SW480 (cell line): ENCODE results near the gene DRC7.

ENCODE experiments used
- DNase-seq: peaks from one replicate; pipeline ENCODE4 v3.0.0-alpha.2; 2016; ENCODE audit warnings: low spot score

Gene DRC7, protein sequence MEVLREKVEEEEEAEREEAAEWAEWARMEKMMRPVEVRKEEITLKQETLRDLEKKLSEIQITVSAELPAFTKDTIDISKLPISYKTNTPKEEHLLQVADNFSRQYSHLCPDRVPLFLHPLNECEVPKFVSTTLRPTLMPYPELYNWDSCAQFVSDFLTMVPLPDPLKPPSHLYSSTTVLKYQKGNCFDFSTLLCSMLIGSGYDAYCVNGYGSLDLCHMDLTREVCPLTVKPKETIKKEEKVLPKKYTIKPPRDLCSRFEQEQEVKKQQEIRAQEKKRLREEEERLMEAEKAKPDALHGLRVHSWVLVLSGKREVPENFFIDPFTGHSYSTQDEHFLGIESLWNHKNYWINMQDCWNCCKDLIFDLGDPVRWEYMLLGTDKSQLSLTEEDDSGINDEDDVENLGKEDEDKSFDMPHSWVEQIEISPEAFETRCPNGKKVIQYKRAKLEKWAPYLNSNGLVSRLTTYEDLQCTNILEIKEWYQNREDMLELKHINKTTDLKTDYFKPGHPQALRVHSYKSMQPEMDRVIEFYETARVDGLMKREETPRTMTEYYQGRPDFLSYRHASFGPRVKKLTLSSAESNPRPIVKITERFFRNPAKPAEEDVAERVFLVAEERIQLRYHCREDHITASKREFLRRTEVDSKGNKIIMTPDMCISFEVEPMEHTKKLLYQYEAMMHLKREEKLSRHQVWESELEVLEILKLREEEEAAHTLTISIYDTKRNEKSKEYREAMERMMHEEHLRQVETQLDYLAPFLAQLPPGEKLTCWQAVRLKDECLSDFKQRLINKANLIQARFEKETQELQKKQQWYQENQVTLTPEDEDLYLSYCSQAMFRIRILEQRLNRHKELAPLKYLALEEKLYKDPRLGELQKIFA

DNA sequence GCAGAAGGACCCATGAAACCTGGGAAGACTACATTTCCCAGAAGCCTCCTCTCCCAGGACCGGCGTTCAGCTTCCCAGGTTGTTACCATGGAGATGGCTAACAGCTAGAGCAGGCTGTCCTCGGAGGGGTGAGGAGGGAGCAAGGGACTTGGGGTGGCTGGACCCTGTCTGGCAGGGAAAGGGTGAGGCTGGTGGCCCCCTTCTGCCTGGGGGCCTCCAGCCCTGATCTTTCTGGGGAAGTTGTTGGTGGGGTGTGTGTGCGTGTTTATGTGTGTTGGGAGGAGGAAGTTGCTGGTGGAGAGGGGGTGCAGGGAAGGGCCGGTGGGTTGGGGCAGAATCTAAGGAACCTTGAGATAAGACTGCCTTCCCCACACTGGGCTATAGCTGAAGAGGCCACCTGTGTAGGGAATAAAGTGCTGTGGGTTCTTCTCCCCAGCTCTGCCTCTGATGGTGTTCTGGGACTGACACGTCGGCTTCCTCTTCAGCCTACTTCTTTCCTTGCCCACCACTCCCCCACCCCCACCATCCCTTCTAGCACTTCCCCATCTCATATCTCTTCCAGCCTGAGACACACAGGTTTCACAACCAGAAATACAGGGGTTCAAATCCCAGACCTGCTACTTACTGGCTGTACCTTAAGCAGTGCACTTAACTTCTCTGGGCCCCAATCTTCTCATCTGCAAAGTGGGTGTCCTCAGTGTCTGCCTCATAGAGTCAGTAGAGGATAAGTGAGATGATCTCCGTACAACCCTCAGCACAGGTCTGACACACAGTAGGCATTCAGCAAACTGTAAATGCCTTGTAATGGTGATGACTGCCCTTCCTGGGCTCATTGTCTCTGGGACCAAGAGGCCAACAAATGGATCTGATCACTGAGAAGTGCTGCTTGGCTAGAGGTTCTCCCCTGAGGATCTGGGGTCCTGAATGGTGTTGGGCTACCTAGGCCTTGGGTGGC lies at the start of gene DRC7:
Gene DRC7, plus strand, starts transcription at position 82 of the 955 bp plus-strand sequence. CDS start 3,144 bp downstream, outside the sequence.
- DNase-seq = peak; percentile 55

DNA sequence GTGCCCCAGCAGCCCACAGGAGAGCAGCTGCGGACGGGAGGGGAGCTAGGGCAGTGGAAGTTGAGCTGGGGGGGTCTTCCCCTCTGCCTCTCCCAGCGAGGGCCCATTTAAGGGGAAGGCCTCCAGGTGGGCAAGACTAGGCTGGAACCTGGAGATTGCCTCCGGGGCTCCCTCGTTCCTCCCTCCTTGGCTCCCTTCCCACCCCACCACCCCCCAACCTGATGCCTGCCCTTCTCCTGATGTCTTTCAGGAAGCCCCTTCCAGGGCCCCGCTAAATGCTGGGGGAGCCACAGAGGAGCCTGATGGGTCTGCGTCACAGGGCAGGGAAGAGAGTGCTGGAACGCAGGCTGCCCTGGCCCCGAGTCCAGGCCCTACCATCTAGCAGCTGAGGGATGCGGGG lies 49.4 kb upstream of the DRC7 start:
- DNase-seq = no peak

DNA sequence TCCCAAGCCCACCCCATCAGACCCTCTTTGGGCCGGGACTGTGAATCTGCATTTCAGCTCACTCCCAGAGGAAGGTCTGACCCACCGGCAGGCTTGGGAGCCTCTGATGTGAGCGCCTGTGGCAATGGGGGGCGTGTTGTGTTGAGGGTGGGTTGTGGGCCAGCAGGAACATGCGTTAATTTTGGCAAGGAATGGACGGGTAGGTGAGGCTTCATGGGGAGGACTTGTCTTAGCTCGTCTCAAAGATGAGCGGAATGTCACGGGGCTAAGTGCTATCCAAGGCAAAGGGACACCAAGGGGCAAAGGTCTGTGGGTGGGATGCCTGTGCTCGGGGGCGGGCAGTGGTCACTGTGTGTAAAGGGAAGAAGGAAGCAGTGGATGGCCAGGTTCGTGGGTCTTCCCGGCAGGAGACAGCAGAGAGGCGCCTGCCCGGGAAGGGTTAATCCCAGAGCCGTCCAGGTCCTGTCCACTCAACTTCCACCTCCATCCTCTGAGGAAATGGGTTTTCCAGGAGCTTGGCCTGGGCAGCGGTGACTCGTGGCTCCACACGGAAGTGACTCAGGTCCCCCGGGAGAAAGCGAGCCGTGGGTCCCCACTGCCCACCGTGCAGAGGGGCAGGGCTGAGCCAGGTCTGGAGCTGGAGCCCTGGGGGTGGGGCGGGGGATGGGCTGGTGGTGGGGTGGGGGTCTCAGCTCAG lies 48.8 kb upstream of the DRC7 start:
- no peak for DNase-seq

DNA sequence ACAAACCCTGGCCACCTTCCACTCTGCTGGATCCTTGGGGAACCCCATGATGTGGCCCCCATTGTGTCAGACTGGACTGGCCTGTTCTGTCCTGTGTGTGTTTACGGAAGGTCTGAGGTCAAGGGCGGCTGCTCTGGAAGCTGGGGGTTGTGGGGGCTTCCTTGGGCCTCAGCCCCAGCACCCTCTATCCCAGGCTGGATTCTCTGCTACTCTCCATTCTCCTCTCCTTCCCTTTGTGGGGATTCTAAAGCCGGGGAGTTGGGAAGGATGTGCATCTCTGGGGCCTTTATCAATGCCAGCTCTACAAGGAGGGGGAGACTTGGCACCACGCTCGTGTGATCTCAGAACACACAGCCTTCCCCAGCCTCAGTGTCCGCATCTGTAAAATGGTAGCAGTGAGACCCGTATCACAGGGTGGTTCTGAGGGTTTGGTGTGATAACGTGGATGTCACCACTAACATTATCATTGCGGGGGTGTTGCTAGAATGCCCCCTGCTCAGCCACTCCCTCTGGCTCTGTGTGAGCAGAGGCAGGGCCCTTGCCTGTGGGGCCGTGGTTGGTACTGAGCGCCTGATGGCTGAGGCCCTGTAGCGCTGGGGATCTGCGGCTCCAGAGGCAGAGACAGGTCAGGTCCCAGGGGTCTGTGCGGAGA lies 48.1 kb upstream of the DRC7 start:
- no peak for DNase-seq

DNA sequence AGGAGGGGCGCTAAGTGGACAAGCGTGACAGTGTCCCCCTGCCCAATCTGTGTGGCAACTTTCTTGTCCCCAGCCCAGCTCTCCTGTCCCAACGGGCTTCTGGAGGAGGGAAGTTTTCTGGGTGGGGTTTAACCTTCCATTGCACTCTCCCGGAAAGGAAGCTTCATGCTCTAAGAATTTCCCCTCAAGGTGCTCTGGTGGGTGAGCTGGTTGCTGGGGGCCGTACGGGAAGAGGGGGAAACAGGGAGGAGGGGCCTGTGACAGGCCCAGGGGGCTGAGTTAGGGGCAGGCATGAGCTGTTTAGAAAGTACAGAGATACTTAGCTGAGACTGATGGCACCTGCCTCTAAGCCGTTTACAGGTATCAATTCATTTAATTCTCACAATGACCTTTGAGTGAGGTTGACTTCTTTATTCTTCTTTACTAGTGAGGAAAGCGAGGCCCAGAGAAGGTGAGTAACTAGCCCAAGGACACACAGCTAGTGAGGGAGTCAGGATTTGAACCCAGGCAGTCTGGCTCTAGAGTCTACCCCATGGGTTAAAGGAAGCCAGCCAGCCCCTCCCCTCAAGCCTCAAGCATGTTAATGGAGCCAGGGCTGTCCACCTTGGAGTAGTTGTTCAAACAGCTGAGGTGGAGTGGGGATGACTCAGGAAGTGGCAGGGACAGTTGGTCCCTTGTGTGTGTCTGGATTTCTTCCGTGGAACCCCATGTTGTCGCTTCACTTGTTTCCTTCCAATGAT lies 47.3 kb upstream of the DRC7 start:
- DNase-seq = no peak

DNA sequence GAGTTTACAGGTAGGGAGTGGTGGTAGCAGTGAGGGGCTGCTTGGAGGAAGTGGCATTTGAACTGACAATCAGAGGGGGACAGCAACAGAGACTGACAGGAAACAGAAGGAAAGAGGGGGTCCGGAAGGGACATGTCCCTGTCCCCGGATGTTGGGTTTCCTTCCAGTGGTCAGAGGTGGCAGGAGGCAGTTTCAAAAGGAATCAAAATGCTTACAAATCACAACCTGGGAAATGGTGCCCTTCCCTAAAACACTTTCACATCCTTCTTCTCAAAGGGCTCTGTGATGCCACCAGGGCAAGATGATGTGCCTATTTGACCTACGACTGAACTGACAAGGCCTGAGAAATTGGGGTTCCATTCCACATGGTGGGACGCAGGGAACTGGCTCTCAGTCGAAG lies 46.5 kb upstream of the DRC7 start:
- DNase-seq = no peak

DNA sequence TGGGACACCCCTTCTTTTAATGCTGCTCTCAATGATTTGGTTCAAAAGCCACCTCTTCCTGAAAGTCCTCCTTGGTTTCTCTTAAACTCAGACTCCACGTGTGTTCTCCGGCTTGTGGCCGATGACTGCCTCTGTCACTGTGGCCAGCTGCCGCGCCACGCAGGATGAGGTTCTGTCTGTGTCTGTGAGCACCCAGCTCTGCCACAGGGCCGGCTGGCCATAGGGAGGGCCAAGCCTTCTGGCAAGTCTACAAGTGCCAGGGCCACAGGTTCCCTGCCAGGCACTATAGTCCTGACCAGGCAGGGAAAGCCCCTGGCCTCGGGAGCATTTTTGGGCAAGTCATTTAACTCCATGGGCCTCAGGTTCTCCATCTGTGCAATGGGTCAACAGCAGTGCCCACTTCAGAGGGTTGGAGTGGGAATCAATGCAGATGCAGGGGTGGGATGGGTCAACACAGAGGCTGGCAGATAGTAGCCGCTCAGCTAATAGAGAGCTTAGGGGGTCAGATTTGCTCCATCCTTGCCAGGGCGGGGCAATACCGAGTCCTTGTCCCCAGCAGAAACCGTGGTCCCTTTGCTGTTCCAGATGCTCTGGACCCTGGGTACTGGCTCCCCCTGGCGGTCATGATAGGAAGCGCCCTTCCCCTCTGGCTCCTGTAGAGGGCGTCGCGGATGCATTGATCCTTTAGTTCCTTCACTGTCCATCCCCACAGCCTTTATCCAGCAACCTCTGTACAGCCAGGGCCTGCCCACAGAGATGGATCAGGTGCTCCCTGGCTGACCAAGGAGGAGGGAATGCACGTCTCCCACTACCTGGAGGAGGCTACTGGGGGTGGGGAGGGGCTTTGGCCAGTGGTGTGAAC lies 45.8 kb upstream of the DRC7 start:
- peak; percentile 69 for DNase-seq

DNA sequence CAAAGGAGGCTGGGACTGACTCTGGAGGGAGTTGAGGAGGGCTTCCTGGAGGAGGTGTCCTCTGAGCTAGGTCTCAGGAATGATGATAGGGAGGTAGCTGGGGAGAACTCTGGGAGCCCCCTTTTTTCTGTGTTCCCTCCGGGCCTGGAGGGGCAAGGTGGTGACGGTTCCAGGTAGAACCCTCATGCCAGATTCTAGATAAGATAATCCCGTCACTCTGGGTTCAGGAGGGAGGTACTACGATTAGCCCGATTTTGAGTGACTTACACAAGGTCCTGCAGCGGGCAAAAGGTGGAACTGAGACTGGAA lies 45.2 kb upstream of the DRC7 start:
- no peak for DNase-seq

DNA sequence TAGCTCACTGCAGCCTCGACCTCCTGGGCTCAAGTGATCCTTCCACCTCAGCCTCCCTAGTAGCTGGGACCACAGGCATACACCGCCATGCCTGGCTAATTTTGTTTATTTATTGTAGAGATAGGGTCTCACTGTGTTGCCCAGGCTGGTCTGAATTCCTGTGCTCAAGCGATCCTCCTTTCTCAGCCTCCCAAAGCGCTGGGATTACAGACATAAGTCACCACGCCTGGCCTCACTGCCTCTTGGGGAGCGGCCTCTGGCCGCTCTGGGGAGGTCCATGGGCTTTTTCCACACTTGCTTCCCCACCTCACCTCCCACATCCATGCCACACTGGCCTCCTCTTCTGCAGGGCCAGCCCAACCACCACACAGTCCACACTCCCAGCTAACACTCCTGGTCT lies 44.8 kb upstream of the DRC7 start:
- DNase-seq = no peak

DNA sequence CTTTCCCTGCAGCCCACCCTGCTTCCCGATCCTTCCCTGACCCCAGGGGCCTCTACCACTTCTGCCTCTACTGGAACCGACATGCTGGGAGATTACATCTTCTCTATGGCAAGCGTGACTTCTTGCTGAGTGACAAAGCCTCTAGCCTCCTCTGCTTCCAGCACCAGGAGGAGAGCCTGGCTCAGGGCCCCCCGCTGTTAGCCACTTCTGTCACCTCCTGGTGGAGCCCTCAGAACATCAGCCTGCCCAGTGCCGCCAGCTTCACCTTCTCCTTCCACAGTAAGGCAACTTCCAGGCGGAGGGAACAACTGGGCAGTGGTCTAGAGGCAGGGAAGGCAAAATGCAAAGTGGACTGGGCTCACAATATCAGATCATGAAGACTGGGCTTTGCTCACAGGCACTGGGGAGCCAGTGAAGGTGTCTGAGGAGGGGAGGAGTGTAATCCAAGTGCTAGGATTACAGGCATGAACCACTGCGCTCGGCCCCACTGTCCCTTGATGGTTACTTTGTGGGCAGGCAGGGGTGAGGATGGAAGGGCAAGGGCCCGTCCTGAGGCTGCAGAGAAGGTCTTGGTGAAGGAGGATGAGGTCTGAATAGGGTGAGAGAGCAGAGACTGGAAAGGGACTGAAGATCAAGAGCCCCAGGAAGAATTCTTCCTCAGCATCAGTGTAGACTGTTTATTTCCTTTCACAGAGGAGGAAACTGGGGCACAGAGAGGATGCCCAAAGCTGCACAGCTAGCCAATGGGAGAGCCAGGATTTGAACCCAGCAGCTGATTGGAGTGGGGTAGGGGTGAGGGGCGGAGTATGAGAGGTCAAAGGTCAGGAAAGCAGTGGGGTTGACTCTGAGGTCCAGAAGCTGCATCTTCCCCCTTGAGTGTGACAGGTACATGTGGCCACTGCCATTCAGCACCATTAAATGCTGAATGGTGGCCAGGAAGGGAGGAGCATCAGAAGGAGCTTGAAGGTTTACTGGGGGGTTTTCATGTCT lies 43.0 kb upstream of the DRC7 start:
- no peak for DNase-seq

DNA sequence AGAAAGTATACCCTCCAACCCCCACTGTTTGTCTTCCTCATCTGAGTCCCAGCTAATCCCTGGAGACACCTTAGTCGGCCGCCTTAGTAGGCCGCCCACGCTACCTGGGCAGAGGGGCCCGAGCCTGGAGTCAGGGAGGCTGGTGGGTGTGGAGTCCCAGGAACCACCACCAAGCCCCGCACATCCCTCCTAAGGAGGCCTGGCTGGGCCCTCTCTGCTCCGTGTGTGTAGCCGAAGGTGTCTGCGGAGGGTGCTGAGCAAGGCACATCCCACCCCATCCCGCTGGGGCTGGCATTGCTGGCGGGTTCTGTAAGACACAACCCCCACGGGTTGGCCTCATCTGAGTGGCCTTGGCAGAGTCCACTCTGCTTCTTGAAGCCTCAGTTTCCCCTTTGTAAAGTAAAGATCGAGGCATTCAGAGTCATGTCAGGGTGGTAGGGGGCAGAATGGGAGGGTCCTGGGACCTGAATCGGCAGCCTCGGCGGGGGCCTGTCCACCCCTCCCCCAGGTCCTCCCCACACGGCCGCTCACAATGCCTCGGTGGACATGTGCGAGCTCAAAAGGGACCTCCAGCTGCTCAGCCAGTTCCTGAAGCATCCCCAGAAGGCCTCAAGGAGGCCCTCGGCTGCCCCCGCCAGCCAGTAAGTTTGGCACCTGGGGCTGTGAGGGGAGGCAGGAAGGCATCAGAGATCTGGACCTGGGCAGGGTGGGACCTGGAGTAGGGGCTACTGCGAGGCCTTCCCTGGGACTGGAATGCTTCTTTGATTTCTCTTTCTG lies 41.7 kb upstream of the DRC7 start:
- no peak for DNase-seq

DNA sequence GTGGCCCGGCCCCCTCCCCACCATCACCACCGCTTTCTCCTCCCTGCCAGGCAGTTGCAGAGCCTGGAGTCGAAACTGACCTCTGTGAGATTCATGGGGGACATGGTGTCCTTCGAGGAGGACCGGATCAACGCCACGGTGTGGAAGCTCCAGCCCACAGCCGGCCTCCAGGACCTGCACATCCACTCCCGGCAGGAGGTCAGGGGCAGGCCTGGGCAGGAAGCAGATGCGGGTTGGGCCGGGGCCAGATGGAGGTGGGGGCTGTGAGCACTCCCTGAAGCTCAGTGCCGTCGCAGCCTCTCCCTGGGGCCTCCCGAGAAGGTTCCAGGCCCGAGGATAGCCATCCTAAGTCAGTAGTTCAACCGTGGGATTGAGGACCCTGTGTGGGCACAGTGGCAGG lies 40.7 kb upstream of the DRC7 start:
- DNase-seq = no peak

DNA sequence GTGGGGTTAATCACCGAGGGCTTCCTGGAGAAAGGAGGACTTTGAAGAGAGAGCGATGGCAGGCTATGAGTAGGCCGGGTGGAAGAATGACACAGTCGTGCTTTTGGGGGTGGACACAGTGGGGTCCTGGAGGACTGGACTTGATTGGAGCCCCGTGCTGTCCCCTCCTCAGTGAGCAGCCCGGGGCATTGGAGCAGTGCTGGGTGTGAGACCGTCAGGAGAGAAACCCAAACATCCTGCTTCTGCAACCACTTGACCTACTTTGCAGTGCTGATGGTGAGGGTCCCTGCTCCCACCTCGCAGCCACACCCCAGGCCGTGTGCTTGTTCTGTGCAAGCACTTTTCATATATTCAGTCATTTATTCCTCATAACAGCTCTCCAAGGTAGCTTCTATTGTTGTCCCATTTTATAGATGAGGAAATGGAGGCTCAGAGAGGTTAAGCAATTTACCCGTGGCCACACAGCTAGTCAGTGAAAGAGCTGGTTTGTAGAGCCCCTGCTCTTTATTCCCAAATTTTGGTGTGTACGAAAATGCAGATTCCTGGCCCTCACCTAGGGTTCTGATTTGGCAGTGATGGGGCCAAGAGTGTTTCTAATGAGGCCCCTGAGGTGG lies 38.2 kb upstream of the DRC7 start:
- DNase-seq = no peak

DNA sequence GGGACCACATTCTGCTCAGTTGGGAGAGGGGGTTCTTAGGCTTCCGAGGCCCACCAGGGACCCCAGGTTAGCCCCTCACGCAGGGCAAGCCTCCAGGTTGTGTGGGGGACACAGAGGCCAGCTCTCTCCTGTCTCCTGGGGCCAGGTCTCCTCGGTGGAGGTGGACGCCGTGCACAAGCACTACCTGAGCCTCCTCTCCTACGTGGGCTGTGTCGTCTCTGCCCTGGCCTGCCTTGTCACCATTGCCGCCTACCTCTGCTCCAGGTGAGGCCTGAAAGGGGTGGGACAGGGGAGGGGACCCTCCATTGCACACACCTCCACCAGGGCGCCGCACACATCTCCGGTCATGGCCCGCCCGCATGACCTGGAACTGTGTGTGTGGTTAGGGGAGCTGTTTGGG lies 37.4 kb upstream of the DRC7 start:
- DNase-seq = no peak

DNA sequence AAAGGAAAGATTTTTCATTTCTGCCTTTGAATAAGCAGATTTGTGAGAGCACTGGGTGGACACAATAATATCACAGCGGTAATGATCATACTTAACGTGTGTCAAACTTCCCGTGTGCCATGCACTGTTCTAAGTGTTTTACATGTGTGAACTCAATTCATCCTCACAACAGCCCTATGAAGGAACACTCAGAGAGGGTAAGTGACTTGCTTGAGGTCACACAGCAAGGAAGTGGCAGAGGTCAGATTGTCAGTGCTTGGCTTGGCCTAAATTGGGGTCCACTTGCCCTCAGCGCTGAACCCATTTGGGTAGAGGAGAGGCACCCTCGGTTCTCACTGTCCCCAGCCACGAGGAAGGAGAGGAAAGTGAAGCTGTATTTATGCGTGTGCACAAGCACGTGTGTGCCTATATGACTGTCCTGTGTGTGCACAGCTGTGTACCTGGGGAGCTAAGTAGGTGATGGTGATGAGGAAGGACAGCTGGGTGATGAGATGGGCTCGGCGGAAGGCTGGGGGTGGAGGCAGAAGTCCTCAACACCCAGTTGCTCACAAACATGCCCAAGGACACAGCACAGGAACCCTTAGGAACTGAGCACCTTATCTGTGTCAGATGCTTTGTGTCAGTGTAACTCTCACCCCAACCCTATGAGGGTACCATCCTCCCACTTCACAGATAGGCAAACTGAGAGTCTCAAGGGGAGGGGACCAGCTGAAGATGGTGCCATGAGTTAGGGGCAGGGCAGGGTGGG lies 36.3 kb upstream of the DRC7 start:
- no peak for DNase-seq
